Measurements from ENCODE around the gene AUTS2. TPM values are rescaled to one million over a fixed set of nuclear protein-coding genes. Genes with fewer than 3 reads are reported as not detected.
A peak's percentile ranks its signal among the peaks of the same experiment; 100 is the strongest.

Gene AUTS2
- total RNA-seq, 1 experiment from 2014 or later, result 256 TPM

DNA sequence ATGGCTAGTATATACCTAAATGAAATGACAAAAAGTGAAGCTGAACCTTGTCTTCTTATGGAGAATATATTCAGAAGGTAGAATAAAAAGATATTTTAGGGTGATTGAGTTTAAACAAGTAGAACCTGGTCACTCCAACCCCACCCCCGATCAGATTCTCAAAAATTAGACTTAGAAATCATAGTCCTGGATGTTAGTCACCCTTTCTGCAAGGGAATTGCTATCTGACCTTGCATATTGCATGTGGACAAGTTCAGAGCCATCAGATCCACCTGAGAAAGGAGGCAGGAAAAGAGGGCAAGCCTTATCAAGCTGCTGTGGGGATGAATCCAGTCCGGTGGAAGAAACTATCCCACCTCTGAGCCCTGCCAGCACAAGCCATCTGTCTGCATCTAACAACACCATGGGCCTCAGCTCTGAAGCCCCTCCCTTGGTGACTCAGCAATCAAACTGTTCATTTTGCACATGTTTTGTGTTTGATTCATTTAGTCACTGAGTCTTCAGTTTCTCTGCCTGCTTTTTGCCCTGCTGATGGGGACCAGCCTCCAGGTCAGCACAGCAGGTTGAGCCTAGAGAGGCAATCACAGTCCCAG, 727.3 kb downstream of the AUTS2 start:
- H3K4me1 ChIP-seq (ENCODE audit: insufficient read depth, low read length), result no peaks in the 10 kb centered on the region; the same call in 1 of the 2 replicates
- no peaks in the 10 kb centered on the region for H3K27me3 ChIP-seq (ENCODE audit: insufficient read depth, low read length)
- H2BK20ac ChIP-seq (ENCODE audit: low read depth, low read length, poor library complexity, severe bottlenecking), result no peak overlapping the region
- no peak overlapping the region for H2BK12ac ChIP-seq (ENCODE audit: insufficient read length, low read depth, low read length)
- Mint-ChIP-seq H3K4me3 (no peak overlapping the region), H3K27ac (peak overlapping the region in 1 of 3 experiments; percentile 73; a peak in 1 of 7 replicates), H3K27me3 (ENCODE audit: low read depth) (no peaks in the 10 kb centered on the region), H3K4me1 (peaks cover 0 to 4% of the 10 kb centered on the region in 2 experiments; a peak in 3 of 4 replicates), H3K9me3 (no peaks in the 10 kb centered on the region; a peak in 1 of 5 replicates), H3K36me3 (ENCODE audit: insufficient read depth in 1 of 3, low read depth in 3 of 3) (no peaks in the 10 kb centered on the region)
- no peak overlapping the region for H3K56ac ChIP-seq (ENCODE audit: insufficient read length, low read depth, low read length)
- H2BK120ac ChIP-seq (ENCODE audit: low read depth, low read length, poor library complexity, severe bottlenecking), result no peak overlapping the region
- H3T11ph ChIP-seq (ENCODE audit: low read length), result no peak overlapping the region
- no peak overlapping the region for H3K4ac ChIP-seq (ENCODE audit: low read depth, low read length)
- H4K20me1 ChIP-seq (ENCODE audit: control insufficient read depth, insufficient read depth, insufficient read length), result no peaks in the 10 kb centered on the region
- H4K91ac ChIP-seq (ENCODE audit: insufficient read length, low read depth, low read length), result no peak overlapping the region
- no peaks in the 10 kb centered on the region for H3K23me2 ChIP-seq (ENCODE audit: insufficient read length, low read depth, low read length, poor library complexity, severe bottlenecking)
- no peak overlapping the region for H2BK5ac ChIP-seq (ENCODE audit: insufficient read length, low read length)
- H3K27ac ChIP-seq (ENCODE audit: insufficient read length, low read depth, low read length), result no peak overlapping the region
- no peak overlapping the region for H4K8ac ChIP-seq (replicated peaks; ENCODE audit: insufficient read length, low read depth, low read length)
- no CpG with 5 or more reads among the region's 2 CpGs for WGBS (ENCODE audit: extremely low coverage, insufficient read length, low lambda C conversion rate)
- H3K79me1 ChIP-seq (ENCODE audit: insufficient read depth, low read depth, low read length, poor library complexity, severe bottlenecking), result no peaks in the 10 kb centered on the region
- TF ChIP-seq, protein P1, sequence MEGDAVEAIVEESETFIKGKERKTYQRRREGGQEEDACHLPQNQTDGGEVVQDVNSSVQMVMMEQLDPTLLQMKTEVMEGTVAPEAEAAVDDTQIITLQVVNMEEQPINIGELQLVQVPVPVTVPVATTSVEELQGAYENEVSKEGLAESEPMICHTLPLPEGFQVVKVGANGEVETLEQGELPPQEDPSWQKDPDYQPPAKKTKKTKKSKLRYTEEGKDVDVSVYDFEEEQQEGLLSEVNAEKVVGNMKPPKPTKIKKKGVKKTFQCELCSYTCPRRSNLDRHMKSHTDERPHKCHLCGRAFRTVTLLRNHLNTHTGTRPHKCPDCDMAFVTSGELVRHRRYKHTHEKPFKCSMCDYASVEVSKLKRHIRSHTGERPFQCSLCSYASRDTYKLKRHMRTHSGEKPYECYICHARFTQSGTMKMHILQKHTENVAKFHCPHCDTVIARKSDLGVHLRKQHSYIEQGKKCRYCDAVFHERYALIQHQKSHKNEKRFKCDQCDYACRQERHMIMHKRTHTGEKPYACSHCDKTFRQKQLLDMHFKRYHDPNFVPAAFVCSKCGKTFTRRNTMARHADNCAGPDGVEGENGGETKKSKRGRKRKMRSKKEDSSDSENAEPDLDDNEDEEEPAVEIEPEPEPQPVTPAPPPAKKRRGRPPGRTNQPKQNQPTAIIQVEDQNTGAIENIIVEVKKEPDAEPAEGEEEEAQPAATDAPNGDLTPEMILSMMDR (conservative IDR thresholded peaks at IDR 0.05), result no peak
- H3K9me3 ChIP-seq (ENCODE audit: control insufficient read depth, low read depth, low read length), result no peaks in the 10 kb centered on the region
- no peak overlapping the region for H3K9ac ChIP-seq (ENCODE audit: extremely low read depth, insufficient read length, low read length)
- no peak overlapping the region for H2BK15ac ChIP-seq (ENCODE audit: low read depth, low read length)
- H3K79me2 ChIP-seq (ENCODE audit: insufficient read depth, low read length), result no peaks in the 10 kb centered on the region
- no peak overlapping the region for H2AFZ ChIP-seq (ENCODE audit: low read length)
- no peak for DNase-seq
- no peak overlapping the region for H3K18ac ChIP-seq (ENCODE audit: insufficient read length, low read depth, low read length)
- H3K14ac ChIP-seq (ENCODE audit: insufficient read depth, low read length), result no peak overlapping the region
- no peak overlapping the region for H2AK5ac ChIP-seq (ENCODE audit: insufficient read length, low read length)
- H3K23ac ChIP-seq (ENCODE audit: insufficient read length, low read depth, low read length), result no peak overlapping the region
- no peak overlapping the region for H4K5ac ChIP-seq (ENCODE audit: insufficient read length, low read depth, low read length)
- no peak overlapping the region for H3K4me2 ChIP-seq (ENCODE audit: insufficient read depth, insufficient read length, low read length)

Measured in H9 (cell line).